A549 treated with CpdA at 1 μM for 4 hours (cell line): ENCODE results near the gene USP17L29. TPM values are rescaled to one million over a fixed set of nuclear protein-coding genes. Genes with fewer than 3 reads are reported as not detected.

Source experiments
- total RNA-seq: library from RNA; stranded (reverse); fragments of 200-300 nt; extraction: Qiagen RNA extraction; gene quantifications from 5 replicates; pipeline ENCODE4 v1.2.3, GENCODE V29; 2022; ENCODE audit warnings: low read depth

The USP17L29 gene, protein sequence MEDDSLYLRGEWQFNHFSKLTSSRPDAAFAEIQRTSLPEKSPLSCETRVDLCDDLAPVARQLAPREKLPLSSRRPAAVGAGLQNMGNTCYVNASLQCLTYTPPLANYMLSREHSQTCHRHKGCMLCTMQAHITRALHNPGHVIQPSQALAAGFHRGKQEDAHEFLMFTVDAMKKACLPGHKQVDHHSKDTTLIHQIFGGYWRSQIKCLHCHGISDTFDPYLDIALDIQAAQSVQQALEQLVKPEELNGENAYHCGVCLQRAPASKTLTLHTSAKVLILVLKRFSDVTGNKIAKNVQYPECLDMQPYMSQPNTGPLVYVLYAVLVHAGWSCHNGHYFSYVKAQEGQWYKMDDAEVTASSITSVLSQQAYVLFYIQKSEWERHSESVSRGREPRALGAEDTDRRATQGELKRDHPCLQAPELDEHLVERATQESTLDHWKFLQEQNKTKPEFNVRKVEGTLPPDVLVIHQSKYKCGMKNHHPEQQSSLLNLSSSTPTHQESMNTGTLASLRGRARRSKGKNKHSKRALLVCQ
- total RNA-seq, result not detected in 5 replicates

DNA sequence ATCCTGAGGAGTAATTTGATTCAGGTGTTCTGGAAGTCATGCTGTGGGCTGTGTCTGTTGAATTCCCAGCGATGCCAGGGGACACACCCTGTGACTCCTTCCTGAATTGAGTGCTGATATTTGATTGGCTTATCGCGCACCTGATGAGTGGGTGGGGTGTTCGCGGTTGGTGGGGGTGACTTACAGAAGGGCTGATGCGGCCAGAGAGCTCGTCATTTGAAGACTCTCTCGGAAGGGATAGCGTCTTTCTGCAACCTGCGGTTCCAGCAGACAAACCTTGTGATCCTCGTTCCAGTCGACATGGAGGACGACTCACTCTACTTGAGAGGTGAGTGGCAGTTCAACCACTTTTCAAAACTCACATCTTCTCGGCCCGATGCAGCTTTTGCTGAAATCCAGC is at the start of gene USP17L29:
USP17L29 (plus strand) TSS at position 301 of the 400 bp plus-strand sequence; CDS start at position 301, 0 bp downstream.

DNA sequence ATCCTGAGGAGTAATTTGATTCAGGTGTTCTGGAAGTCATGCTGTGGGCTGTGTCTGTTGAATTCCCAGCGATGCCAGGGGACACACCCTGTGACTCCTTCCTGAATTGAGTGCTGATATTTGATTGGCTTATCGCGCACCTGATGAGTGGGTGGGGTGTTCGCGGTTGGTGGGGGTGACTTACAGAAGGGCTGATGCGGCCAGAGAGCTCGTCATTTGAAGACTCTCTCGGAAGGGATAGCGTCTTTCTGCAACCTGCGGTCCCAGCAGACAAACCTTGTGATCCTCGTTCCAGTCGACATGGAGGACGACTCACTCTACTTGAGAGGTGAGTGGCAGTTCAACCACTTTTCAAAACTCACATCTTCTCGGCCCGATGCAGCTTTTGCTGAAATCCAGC is 28.6 kb upstream of the USP17L29 start, which contains the start of gene USP17L24:
USP17L24 (plus strand) TSS at position 301 of the 400 bp plus-strand sequence; CDS start at position 301, 0 bp downstream.

DNA sequence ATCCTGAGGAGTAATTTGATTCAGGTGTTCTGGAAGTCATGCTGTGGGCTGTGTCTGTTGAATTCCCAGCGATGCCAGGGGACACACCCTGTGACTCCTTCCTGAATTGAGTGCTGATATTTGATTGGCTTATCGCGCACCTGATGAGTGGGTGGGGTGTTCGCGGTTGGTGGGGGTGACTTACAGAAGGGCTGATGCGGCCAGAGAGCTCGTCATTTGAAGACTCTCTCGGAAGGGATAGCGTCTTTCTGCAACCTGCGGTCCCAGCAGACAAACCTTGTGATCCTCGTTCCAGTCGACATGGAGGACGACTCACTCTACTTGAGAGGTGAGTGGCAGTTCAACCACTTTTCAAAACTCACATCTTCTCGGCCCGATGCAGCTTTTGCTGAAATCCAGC is 23.8 kb upstream of the USP17L29 start, which contains the start of gene USP17L25:
USP17L25 (plus strand) TSS at position 301 of the 400 bp plus-strand sequence; CDS start at position 301, 0 bp downstream.

DNA sequence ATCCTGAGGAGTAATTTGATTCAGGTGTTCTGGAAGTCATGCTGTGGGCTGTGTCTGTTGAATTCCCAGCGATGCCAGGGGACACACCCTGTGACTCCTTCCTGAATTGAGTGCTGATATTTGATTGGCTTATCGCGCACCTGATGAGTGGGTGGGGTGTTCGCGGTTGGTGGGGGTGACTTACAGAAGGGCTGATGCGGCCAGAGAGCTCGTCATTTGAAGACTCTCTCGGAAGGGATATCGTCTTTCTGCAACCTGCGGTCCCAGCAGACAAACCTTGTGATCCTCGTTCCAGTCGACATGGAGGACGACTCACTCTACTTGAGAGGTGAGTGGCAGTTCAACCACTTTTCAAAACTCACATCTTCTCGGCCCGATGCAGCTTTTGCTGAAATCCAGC is 19.1 kb upstream of the USP17L29 start, which contains the start of gene USP17L26:
USP17L26 (plus strand) TSS at position 301 of the 400 bp plus-strand sequence; CDS start at position 301, 0 bp downstream.

DNA sequence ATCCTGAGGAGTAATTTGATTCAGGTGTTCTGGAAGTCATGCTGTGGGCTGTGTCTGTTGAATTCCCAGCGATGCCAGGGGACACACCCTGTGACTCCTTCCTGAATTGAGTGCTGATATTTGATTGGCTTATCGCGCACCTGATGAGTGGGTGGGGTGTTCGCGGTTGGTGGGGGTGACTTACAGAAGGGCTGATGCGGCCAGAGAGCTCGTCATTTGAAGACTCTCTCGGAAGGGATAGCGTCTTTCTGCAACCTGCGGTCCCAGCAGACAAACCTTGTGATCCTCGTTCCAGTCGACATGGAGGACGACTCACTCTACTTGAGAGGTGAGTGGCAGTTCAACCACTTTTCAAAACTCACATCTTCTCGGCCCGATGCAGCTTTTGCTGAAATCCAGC is 14.3 kb upstream of the USP17L29 start, which contains the start of gene USP17L5:
USP17L5 (plus strand) TSS at position 301 of the 400 bp plus-strand sequence; CDS start at position 301, 0 bp downstream.

DNA sequence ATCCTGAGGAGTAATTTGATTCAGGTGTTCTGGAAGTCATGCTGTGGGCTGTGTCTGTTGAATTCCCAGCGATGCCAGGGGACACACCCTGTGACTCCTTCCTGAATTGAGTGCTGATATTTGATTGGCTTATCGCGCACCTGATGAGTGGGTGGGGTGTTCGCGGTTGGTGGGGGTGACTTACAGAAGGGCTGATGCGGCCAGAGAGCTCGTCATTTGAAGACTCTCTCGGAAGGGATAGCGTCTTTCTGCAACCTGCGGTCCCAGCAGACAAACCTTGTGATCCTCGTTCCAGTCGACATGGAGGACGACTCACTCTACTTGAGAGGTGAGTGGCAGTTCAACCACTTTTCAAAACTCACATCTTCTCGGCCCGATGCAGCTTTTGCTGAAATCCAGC is 9.6 kb upstream of the USP17L29 start, which contains the start of gene USP17L27:
USP17L27 (plus strand) TSS at position 301 of the 400 bp plus-strand sequence; CDS start at position 301, 0 bp downstream.

DNA sequence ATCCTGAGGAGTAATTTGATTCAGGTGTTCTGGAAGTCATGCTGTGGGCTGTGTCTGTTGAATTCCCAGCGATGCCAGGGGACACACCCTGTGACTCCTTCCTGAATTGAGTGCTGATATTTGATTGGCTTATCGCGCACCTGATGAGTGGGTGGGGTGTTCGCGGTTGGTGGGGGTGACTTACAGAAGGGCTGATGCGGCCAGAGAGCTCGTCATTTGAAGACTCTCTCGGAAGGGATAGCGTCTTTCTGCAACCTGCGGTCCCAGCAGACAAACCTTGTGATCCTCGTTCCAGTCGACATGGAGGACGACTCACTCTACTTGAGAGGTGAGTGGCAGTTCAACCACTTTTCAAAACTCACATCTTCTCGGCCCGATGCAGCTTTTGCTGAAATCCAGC is 4.8 kb upstream of the USP17L29 start, which contains the start of gene USP17L28:
USP17L28 (plus strand) TSS at position 301 of the 400 bp plus-strand sequence; CDS start at position 301, 0 bp downstream.

DNA sequence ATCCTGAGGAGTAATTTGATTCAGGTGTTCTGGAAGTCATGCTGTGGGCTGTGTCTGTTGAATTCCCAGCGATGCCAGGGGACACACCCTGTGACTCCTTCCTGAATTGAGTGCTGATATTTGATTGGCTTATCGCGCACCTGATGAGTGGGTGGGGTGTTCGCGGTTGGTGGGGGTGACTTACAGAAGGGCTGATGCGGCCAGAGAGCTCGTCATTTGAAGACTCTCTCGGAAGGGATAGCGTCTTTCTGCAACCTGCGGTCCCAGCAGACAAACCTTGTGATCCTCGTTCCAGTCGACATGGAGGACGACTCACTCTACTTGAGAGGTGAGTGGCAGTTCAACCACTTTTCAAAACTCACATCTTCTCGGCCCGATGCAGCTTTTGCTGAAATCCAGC is 9.4 kb downstream of the USP17L29 start, which contains the start of gene USP17L30:
USP17L30 (plus strand) TSS at position 301 of the 400 bp plus-strand sequence; CDS start at position 301, 0 bp downstream.

Other genes with a start within 250 kb of the USP17L29 start
- gene FAM90A26, start 183.2 kb upstream of the USP17L29 start, total RNA-seq, result not detected in 5 replicates
- not detected in 5 replicates for gene USP17L10, start 143.0 kb upstream of the USP17L29 start, total RNA-seq
- gene USP17L11, start 138.2 kb upstream of the USP17L29 start, total RNA-seq, result not detected in 5 replicates
- gene USP17L12, start 133.5 kb upstream of the USP17L29 start, total RNA-seq, result not detected in 5 replicates
- not detected in 5 replicates for gene USP17L13, start 128.7 kb upstream of the USP17L29 start, total RNA-seq
- gene USP17L15, start 119.3 kb upstream of the USP17L29 start, total RNA-seq, result not detected in 5 replicates
- gene USP17L17, start 109.8 kb upstream of the USP17L29 start, total RNA-seq, result not detected in 5 replicates
- gene USP17L18, start 105.0 kb upstream of the USP17L29 start, total RNA-seq, result not detected in 5 replicates
- gene USP17L19, start 100.3 kb upstream of the USP17L29 start, total RNA-seq, result not detected in 5 replicates
- gene USP17L20, start 95.5 kb upstream of the USP17L29 start, total RNA-seq, result not detected in 5 replicates
- not detected in 5 replicates for gene USP17L21, start 90.8 kb upstream of the USP17L29 start, total RNA-seq
- gene USP17L22, start 86.0 kb upstream of the USP17L29 start, total RNA-seq, result not detected in 5 replicates
- gene USP17L24, start 28.5 kb upstream of the USP17L29 start, total RNA-seq, result not detected in 5 replicates
- not detected in 5 replicates for gene USP17L25, start 23.7 kb upstream of the USP17L29 start, total RNA-seq
- gene USP17L26, start 19.0 kb upstream of the USP17L29 start, total RNA-seq, result not detected in 5 replicates
- not detected in 5 replicates for gene USP17L5, start 14.2 kb upstream of the USP17L29 start, total RNA-seq
- gene USP17L27, start 9.5 kb upstream of the USP17L29 start, total RNA-seq, result not detected in 5 replicates
- gene USP17L28, start 4.7 kb upstream of the USP17L29 start, total RNA-seq, result not detected in 5 replicates
- gene USP17L30, start 9.5 kb downstream of the USP17L29 start, total RNA-seq, result not detected in 5 replicates
- gene DEFB131A, start 90.8 kb downstream of the USP17L29 start, total RNA-seq, result not detected in 5 replicates